ENCODE measurements around the gene NCAPH2. TPM values are rescaled to one million over a fixed set of nuclear protein-coding genes. Genes with fewer than 3 reads are reported as not detected.
A peak's percentile ranks its signal among the peaks of the same experiment; 100 is the strongest.

The NCAPH2 gene
- total RNA-seq = 100 to 1,000 TPM; 105 to 108 TPM

DNA sequence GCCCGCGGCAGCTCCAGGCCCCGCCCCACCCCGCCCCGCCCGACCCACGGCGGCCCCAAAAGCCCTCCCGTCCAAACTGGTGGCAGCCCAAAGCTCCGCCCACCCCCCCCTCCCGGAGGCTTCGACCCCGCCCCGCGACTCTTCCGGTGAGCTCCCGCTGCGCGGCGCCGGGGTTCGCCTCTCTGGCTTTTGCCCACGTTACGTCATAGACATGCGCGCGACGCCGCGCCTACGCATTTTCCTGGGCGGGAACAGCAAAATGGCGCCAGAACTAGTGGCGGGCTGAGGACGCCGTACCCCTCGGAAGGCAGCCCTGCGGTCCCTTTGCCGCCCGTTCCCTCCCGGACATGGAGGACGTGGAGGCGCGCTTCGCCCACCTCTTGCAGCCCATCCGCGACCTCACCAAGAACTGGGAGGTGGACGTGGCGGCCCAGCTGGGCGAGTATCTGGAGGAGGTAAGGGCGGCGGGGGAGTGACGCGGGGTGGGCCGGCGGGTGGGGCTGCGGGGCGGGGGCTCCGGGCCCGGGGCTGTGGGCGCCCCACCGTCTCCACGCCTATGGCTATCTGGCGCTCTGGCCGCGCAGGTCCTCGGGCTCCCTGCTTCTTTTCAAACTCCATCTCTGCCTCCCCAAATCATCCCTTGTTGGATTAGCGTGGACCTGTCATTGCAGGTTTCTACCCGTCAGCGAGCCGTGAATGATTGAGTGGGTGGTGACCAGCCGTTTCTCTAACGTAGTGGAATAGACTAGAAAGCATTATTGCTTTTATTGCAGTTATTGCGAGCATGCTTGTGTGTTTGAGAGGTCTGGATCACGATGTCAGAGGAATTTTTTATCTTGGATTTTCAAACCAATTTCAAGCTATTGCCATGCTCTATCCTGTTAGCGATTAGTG is at the start of gene NCAPH2:
TSS of gene NCAPH2 (plus strand) at position 234 of the 894 bp plus-strand sequence. CDS start at position 348, 114 bp downstream.
- no peaks in the 10 kb centered on the region for H3K27me3 Mint-ChIP-seq
- peaks cover 31% of the 10 kb centered on the region for H3K36me3 Mint-ChIP-seq (ENCODE audit: low read depth)
- CTCF ChIA-PET = interaction anchor here (0.6 to 4.3 kb wide), 14 partner anchors 8 to 231 kb away, joined by 3 to 102 read pairs (median 5); partner anchors contain the start of genes KLHDC7B, SCO2 and TYMP
- H3K4me3 Mint-ChIP-seq = peak within 1 kb of the TSS; percentile 96
- no peaks in the 10 kb centered on the region for H3K9me3 Mint-ChIP-seq
- POLR2A ChIA-PET = interaction anchor here (0.6 to 7.7 kb wide), 30 partner anchors 10 to 592 kb away, joined by 3 to 321 read pairs (median 4); partner anchors contain the start of genes ARSA, CHKB, HDAC10 and KLHDC7B
- H3K4me1 Mint-ChIP-seq = peaks cover 36% of the 10 kb centered on the region
- DNase-seq = peak; percentile 98
- peak within 1 kb of the TSS; percentile 95 for H3K27ac Mint-ChIP-seq

DNA sequence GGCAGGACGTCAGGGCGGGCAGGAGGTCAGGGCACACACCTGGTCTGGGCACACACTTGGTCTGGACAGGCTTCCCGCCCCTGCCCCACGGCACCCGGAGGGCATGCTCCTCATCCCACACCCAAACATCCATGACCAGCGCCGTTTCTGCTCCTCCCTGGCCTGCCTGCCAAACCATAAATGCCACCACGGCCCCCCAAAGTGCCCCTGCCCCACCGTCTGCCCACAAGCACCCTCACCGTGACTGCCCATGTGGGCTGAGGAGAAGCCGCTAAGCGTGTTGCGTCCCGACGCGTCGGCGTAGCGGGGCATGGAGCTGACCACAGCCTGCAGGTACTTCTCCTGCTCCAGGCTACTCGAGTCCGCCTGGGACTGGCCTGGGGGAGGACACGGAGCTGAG is 49.0 kb upstream of the NCAPH2 start:
- ChIA-PET CTCF (interaction anchor here (1.0 kb wide), 1 partner anchor 11 kb away, joined by 3 read pairs; no protein-coding TSS in a partner anchor), POLR2A (interaction anchor here (5.1 kb wide), 1 partner anchor 11 kb away, joined by 22 read pairs; no protein-coding TSS in a partner anchor)
- no peaks in the 10 kb centered on the region for H3K9me3 Mint-ChIP-seq
- H3K27ac Mint-ChIP-seq = no peak overlapping the region
- H3K4me1 Mint-ChIP-seq = no peaks in the 10 kb centered on the region
- DNase-seq = no peak
- H3K36me3 Mint-ChIP-seq (ENCODE audit: low read depth) = peaks cover 60% of the 10 kb centered on the region
- no peaks in the 10 kb centered on the region for H3K27me3 Mint-ChIP-seq
- H3K4me3 Mint-ChIP-seq = no peak overlapping the region

DNA sequence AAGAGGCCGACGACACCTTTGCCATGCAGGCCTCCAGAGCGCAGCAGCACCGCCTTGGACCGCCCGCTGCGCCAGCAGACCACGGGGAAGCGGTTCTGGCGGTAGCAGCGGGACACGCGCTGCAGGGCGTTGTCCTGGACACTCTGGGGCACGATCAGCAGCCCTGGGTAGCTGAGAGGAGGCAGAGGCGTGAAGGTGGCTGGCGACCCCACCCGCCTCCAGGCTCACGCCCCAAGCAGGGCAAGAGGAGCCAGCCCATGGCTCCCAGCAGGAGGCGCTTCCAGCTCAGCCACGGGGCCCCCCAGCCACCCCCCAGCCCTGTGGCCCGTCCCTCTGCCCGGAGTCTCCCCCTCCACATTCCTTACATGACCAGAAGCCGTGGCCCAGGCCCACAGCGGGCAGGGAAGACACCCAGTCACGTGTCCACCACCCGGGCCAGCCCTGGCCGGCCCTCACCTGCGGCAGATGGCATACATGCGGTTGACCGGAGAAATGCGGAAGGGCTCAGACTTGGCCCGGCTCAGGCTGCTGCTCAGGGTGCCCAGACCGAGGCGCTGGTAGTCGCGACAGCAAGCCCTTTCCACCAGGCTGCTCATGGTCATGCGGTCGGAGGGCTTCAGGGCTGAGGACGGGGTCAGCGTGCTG is 48.4 kb upstream of the NCAPH2 start:
- Mint-ChIP-seq H3K36me3 (ENCODE audit: low read depth) (peaks cover 58% of the 10 kb centered on the region), H3K4me3 (no peak overlapping the region), H3K9me3 (no peaks in the 10 kb centered on the region), H3K27ac (no peak overlapping the region), H3K27me3 (no peaks in the 10 kb centered on the region), H3K4me1 (no peaks in the 10 kb centered on the region)
- ChIA-PET POLR2A (interaction anchor here (5.1 kb wide), 1 partner anchor 10 kb away, joined by 22 read pairs; no protein-coding TSS in a partner anchor), CTCF (interaction anchor here (1.0 kb wide), 1 partner anchor 10 kb away, joined by 3 read pairs; no protein-coding TSS in a partner anchor)
- DNase-seq = no peak

DNA sequence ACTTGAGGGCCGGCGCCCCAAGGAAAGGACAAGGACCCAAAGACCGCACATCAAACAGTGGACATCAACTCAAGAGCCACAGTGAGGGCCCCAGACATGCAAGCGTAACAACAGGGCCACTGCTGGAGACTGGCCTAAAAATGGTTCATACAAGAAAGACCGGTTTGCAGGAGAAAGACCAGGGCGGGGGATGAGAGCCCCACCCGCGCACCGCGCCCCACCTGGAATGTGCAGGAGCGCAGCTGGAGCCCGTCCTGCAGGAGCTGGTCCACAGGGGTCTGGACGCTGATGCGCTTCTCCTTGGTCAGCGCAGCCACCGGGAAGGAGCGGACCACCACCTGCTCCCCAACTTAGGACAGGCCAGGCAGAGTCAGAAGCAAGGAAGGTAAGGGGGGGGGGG is 47.1 kb upstream of the NCAPH2 start:
- Mint-ChIP-seq H3K27me3 (no peaks in the 10 kb centered on the region), H3K9me3 (no peaks in the 10 kb centered on the region), H3K36me3 (ENCODE audit: low read depth) (peaks cover 53% of the 10 kb centered on the region), H3K4me1 (no peaks in the 10 kb centered on the region), H3K4me3 (no peak overlapping the region), H3K27ac (no peak overlapping the region)
- POLR2A ChIA-PET = interaction anchor here (5.1 kb wide), 1 partner anchor 9 kb away, joined by 22 read pairs; no protein-coding TSS in a partner anchor
- DNase-seq = no peak
- CTCF ChIA-PET = interaction anchor here (1.4 kb wide), 1 partner anchor 9 kb away, joined by 3 read pairs; no protein-coding TSS in a partner anchor

DNA sequence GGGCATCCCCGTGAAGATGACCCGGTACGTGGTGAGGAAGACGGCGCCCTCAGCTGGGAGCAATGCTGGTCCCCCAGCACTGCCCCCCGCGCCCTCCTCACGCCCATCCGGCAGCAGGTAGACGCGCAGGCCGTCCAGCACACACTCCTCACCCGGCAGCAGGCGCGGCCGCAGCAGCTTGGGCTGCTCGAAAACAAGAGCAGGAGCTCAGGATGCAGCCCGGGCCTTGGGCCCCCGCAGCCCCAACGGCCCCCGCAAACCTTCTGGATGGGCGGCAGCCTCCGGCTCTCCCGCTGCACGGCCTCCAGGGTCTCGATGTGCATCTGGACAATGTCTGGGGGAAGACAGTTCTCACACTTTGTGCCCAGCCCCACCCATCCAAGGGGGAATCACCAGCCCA is 46.5 kb upstream of the NCAPH2 start:
- Mint-ChIP-seq H3K9me3 (no peaks in the 10 kb centered on the region), H3K4me3 (no peak overlapping the region), H3K27me3 (no peaks in the 10 kb centered on the region), H3K36me3 (ENCODE audit: low read depth) (peaks cover 59% of the 10 kb centered on the region), H3K27ac (no peak overlapping the region), H3K4me1 (no peaks in the 10 kb centered on the region)
- CTCF ChIA-PET = interaction anchor here (1.4 kb wide), 1 partner anchor 9 kb away, joined by 3 read pairs; no protein-coding TSS in a partner anchor
- no peak for DNase-seq
- POLR2A ChIA-PET = interaction anchor here (0.8 to 1.3 kb wide), 2 partner anchors 12 to 46 kb away, joined by 3 to 4 read pairs; partner anchors contain the start of genes LMF2 and NCAPH2

DNA sequence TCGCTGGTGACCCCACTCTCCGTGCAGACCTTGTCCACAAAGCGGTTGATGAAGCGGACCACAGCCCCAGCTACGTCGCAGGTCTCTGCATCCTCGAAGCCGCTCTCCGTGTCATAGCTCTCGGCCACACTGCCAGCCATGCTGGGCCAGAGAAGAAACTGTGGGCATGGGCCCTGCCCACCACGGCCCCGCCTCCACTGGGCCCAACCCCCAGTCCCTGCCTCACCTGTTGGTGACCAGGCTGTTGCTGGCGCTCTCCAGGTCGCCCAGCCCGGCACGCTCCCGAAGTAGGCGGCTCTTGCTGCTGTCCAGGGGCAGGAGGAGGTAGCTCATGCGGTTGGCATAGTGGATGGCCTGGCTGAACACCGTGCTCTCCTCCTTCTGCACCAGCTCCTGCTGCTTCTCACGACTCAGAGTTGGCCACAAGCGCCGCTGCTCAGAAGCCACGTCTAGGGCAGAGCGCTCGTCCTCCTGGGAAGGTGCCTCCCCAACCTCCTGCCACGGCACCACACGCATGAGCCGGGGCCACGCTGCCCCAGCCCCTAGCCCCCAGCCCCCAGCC is 46.0 kb upstream of the NCAPH2 start:
- ChIA-PET POLR2A (interaction anchor here (0.8 to 1.3 kb wide), 2 partner anchors 11 to 45 kb away, joined by 3 to 4 read pairs; partner anchors contain the start of genes LMF2 and NCAPH2), CTCF (no interaction called here)
- Mint-ChIP-seq H3K9me3 (no peaks in the 10 kb centered on the region), H3K4me3 (no peak overlapping the region), H3K4me1 (peaks cover 5% of the 10 kb centered on the region), H3K27ac (no peak overlapping the region), H3K36me3 (ENCODE audit: low read depth) (peaks cover 59% of the 10 kb centered on the region), H3K27me3 (no peaks in the 10 kb centered on the region)
- DNase-seq = no peak

DNA sequence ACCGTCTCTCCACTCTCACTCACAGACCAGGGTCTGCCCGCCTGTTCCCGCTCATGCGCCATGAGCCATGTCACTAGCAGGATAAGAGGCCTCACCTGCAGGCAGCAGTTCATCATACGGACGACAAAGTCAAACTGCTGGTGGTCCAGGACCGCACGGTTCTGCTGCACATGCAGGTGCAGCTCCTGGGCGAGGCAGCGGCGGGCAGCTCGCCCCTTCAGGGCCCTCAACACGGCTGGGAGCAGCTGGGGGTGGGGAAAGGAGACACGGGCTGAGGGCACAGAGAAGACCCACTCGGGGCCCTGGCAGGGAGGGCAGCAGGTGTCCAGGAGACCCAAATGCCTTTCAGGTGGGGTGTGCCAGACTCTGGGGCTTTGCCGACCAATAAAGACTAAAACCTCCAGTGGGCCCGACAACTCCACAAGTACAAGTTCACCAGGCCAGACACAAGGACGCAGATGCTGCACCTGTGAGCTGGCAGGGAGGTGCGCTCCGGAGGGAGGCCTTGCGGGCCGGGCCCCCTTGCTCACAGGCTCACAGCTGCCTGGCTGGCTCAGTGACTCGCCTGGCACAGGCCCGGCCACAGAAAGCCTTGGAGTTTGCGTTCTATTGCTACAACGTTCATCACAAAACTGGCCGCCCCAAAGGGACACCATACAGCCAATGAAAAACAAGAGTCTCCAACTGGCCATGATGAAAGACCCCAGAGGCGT is 44.7 kb upstream of the NCAPH2 start:
- DNase-seq = no peak
- H3K36me3 Mint-ChIP-seq (ENCODE audit: low read depth) = peaks cover 52% of the 10 kb centered on the region
- no peak overlapping the region for H3K27ac Mint-ChIP-seq
- peaks cover 9% of the 10 kb centered on the region for H3K4me1 Mint-ChIP-seq
- H3K27me3 Mint-ChIP-seq = no peaks in the 10 kb centered on the region
- H3K4me3 Mint-ChIP-seq = no peak overlapping the region
- ChIA-PET POLR2A (no interaction called here), CTCF (interaction anchor here (1.2 kb wide), 1 partner anchor 10 kb away, joined by 7 read pairs; no protein-coding TSS in a partner anchor)
- no peaks in the 10 kb centered on the region for H3K9me3 Mint-ChIP-seq

DNA sequence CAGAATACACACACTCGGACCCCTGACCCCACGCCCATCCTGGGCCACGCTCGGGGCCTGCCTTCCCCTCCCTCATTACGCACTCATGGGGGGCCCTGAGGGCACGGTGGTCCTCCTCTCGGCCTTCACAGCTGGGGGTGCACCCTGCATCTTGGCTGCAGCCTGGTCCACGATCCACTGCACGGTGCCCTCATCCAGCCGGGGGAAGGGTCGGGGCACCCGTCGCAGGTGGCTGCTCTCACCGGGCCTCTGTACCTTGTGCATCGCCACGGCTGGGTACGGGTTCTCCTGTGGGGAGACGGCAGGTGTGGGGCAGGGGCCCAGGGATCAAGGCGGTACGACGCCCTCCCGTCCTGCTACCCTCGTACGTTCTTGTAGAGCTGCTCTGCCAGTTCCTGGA is 43.6 kb upstream of the NCAPH2 start:
- ChIA-PET POLR2A (no interaction called here), CTCF (interaction anchor here (1.9 kb wide), 1 partner anchor 61 kb away, joined by 5 read pairs; the partner anchor contains the start of gene SCO2)
- Mint-ChIP-seq H3K27me3 (no peaks in the 10 kb centered on the region), H3K36me3 (ENCODE audit: low read depth) (peaks cover 46% of the 10 kb centered on the region), H3K4me3 (no peak overlapping the region), H3K27ac (no peak overlapping the region), H3K9me3 (no peaks in the 10 kb centered on the region), H3K4me1 (peaks cover 20% of the 10 kb centered on the region)
- DNase-seq = no peak

DNA sequence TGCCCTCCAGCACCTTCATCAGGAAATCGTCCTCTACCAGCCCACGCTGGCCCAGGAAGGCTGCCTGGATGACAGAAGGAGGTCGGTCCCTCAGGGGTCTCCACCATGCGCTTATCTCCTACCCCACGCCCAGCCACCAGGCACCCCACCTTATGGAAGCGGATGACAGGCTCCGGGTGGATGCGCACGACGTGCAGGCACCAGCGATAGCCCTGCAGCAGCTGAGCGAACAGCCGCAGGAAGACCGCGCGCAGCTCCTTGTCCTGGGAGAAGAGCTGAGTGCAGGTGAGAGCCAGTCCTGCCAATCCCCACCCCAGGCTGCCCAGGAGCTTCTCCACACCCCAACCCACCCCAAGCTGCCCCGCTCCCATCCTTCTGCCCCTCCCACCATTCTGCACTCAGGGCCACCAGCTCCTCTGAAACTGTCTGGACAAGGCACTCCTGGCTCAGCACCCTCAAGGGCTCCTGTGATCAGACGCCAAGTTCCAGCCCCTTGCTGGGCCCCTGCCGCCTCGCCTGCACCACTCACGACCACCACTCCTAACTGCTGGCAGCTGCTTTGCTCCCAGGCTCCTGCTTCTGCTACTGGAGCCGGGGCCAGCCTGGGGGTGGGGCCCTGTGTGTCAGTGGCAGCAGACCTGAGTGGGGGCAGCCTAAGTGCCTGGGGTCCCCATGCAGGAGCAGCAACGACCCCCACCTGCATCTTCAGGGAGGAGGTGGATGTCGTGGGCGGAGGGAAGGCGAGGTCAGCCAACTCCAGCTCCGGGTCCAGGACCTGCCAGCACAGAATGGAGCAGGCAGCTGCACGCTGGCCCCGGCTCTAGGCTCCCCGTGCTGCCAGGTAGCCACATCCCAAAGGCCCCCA is 42.7 kb upstream of the NCAPH2 start:
- H3K27me3 Mint-ChIP-seq = no peaks in the 10 kb centered on the region
- H3K4me1 Mint-ChIP-seq = peaks cover 29% of the 10 kb centered on the region
- no peak overlapping the region for H3K27ac Mint-ChIP-seq
- POLR2A ChIA-PET = interaction anchor here (1.9 kb wide), 1 partner anchor 15 kb away, joined by 5 read pairs; no protein-coding TSS in a partner anchor
- H3K4me3 Mint-ChIP-seq = no peak overlapping the region
- DNase-seq = no peak
- H3K36me3 Mint-ChIP-seq (ENCODE audit: low read depth) = peaks cover 43% of the 10 kb centered on the region
- no peaks in the 10 kb centered on the region for H3K9me3 Mint-ChIP-seq
- CTCF ChIA-PET = interaction anchor here (1.9 kb wide), 1 partner anchor 61 kb away, joined by 5 read pairs; the partner anchor contains the start of gene SCO2

DNA sequence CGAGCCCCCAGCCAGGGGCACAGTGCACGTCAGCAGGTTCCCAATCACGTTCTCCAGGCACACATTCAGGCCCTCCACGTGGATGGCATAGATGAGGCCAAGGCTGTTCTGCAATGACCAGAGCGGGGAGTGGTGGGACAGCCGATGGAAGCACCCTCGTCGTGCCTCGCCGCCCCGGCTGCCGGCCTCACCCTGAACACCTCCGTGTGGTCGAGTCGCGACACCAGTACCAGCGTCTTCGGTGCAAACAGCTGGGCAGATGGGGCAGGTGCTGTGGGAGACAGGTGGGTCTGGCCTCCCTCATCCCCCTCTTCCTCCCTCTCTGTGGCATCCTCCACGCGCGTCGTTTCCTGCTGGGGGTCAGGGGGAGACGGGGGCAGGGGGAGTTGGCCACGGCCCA is 40.7 kb upstream of the NCAPH2 start:
- ChIA-PET CTCF (interaction anchor here (0.5 to 1.6 kb wide), 2 partner anchors 58 to 84 kb away, joined by 3 to 6 read pairs; partner anchors contain the start of gene SCO2), POLR2A (interaction anchor here (4.2 to 5.0 kb wide), 2 partner anchors 40 to 58 kb away, joined by 40 to 48 read pairs; partner anchors contain the start of genes LMF2, NCAPH2 and SCO2)
- Mint-ChIP-seq H3K4me3 (no peak overlapping the region), H3K36me3 (ENCODE audit: low read depth) (peaks cover 43% of the 10 kb centered on the region), H3K9me3 (no peaks in the 10 kb centered on the region), H3K27me3 (no peaks in the 10 kb centered on the region), H3K27ac (peak overlapping the region; percentile 62), H3K4me1 (peaks cover 49% of the 10 kb centered on the region)
- no peak for DNase-seq
